ENCODE results near the gene ULK3. TPM values are rescaled to one million over a fixed set of nuclear protein-coding genes. Genes with fewer than 3 reads are reported as not detected.
A peak's percentile ranks its signal among the peaks of the same experiment; 100 is the strongest.

ULK3 gene
- total and polyA plus RNA-seq, 11 donors, result 22.6 to 39.3 (median 29.3) TPM

DNA sequence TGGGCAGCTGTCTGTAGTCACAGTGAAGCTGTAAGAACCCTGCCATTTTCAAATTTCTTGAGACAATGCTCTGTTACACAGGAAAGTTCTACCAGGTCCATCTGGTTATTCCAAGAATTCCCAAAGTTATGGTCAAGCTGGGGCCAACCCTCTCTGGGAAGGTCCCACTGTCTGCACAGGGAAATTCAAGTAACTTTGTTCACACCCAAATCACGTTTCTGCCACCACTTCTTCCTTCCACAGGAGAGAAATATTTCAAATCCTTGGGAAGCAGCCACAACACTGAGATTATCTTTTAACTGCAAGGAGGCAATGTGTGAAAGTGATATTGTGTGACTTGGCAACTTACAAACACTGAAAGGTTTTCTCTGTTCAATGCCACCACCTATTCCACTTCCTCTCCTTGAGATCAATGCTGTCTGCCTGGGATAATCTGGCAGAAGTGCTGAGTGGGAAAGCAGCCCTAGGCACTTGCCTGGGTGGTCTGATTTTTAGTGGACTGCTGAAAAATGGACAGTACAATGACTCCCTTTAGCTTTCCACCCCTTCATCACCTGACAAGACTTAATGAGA lies 24.6 kb upstream of the ULK3 start:
- TF ChIP-seq, protein P1, sequence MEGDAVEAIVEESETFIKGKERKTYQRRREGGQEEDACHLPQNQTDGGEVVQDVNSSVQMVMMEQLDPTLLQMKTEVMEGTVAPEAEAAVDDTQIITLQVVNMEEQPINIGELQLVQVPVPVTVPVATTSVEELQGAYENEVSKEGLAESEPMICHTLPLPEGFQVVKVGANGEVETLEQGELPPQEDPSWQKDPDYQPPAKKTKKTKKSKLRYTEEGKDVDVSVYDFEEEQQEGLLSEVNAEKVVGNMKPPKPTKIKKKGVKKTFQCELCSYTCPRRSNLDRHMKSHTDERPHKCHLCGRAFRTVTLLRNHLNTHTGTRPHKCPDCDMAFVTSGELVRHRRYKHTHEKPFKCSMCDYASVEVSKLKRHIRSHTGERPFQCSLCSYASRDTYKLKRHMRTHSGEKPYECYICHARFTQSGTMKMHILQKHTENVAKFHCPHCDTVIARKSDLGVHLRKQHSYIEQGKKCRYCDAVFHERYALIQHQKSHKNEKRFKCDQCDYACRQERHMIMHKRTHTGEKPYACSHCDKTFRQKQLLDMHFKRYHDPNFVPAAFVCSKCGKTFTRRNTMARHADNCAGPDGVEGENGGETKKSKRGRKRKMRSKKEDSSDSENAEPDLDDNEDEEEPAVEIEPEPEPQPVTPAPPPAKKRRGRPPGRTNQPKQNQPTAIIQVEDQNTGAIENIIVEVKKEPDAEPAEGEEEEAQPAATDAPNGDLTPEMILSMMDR (IDR thresholded peaks at IDR 0.05), result no peak
- TF ChIP-seq POLR2A (IDR thresholded peaks at IDR 0.05), result no peak
- ATAC-seq (no peak), DNase-seq (no peak)
- Histone ChIP-seq H3K4me1 (peaks cover 11 to 92% (median 63%) of the 10 kb centered on the region in 12 donors), H3K4me3 (no peak overlapping the region), H3K36me3 (peaks cover 0 to 15% (median 0%) of the 10 kb centered on the region in 9 donors), H3K9me3 (no peaks in the 10 kb centered on the region), H3K27me3 (no peaks in the 10 kb centered on the region), H3K27ac (peak overlapping the region in 11 of 12 donors; percentile 58 to 97 (median 79))
- intact Hi-C loops (cut with DNase I), result no loop called here
- 20 to 46% (median 32%) methylated on average over 1 of the region's 1 CpG for WGBS, 4 donors

DNA sequence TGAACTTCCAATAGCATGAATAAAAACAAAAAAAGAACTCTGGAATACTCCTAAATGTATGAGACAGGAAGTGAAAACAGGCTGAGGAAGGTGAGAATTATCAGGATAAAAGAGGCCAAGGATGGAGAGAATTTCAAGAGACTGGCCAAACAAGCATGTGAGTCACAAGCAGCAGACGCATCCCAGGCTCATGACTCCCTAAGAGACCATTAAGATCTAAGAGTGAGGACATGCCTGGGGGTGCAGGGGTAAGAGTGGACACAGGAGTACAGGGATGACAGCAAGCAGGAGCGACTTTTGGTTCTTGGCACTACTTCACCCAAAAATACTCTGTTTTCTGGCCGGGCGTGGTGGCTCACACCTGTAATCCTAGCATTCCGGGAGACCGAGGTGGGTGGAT lies 23.1 kb upstream of the ULK3 start:
- WGBS, 4 donors, result 68 to 80% (median 71%) methylated on average over 6 of the region's 6 CpGs
- intact Hi-C loops (cut with DNase I), result no loop called here
- H3K27ac ChIP-seq, result peak overlapping the region in 4 of 12 donors; percentile 20 to 81 (median 52)
- TF ChIP-seq, protein P1 (IDR thresholded peaks at IDR 0.05), result no peak
- TF ChIP-seq POLR2A (IDR thresholded peaks at IDR 0.05), result no peak
- H3K36me3 ChIP-seq, result peaks cover 0 to 15% (median 0%) of the 10 kb centered on the region in 9 donors
- no peak overlapping the region for H3K4me3 ChIP-seq
- H3K9me3 ChIP-seq, result no peaks in the 10 kb centered on the region
- no peaks in the 10 kb centered on the region for H3K27me3 ChIP-seq
- peaks cover 11 to 78% (median 50%) of the 10 kb centered on the region in 12 donors for H3K4me1 ChIP-seq
- ATAC-seq (no peak), DNase-seq (no peak)

DNA sequence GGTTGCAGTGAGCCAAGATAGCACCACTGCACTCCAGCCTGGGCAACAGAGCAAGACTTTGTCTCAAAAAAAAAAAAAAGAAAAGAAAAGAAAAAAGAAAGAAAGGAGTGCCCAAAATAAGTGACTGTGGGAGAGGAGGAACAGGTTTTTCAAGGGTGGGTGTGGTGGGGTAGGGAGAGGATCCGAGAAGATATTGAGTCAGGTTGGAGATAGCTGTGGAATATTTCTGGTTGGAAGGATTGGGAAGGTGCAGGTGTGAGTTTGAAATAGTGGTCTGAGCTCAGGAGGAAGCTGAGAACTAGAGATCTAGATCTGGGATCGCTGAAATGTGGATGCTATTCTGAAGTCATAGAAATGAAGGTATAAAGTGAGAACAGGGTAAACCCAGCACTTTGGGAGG lies 22.4 kb upstream of the ULK3 start:
- Histone ChIP-seq H3K4me1 (peaks cover 5 to 70% (median 42%) of the 10 kb centered on the region in 12 donors), H3K27ac (no peak overlapping the region), H3K27me3 (no peaks in the 10 kb centered on the region), H3K36me3 (peaks cover 0 to 15% (median 0%) of the 10 kb centered on the region in 9 donors), H3K4me3 (no peak overlapping the region), H3K9me3 (no peaks in the 10 kb centered on the region)
- TF ChIP-seq, protein P1 (IDR thresholded peaks at IDR 0.05), result no peak
- no peak for TF ChIP-seq POLR2A (IDR thresholded peaks at IDR 0.05)
- WGBS, 4 donors, result 89 to 99% (median 93%) methylated on average over 2 of the region's 2 CpGs
- ATAC-seq (no peak), DNase-seq (no peak)
- intact Hi-C loops (cut with DNase I), result no loop called here

DNA sequence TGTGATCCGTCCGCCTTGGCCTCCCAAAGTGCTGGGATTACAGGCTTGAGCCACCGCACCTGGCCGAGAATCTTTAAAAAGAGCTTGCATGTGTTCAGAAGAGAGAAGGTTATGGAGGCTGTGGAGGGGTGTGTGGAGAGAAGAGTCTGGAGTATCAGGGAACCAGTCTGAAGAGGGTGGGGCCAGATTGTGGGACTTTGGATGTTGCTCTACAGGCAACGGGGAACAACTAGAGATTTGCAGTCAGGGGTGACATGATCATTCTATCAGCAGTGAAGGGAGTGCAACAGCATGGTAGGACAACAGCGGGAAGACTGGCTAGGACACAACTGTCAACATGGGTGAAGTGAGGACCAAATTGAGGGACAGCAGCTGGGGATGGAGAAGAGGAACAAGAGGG lies 21.3 kb upstream of the ULK3 start:
- Histone ChIP-seq H3K27me3 (no peaks in the 10 kb centered on the region), H3K4me3 (no peak overlapping the region), H3K9me3 (no peaks in the 10 kb centered on the region), H3K4me1 (peaks cover 1 to 70% (median 37%) of the 10 kb centered on the region in 12 donors), H3K27ac (no peak overlapping the region), H3K36me3 (peaks cover 0 to 15% (median 0%) of the 10 kb centered on the region in 9 donors)
- DNase-seq (no peak), ATAC-seq (no peak)
- intact Hi-C loops (cut with DNase I), result no loop called here
- TF ChIP-seq, protein P1 (IDR thresholded peaks at IDR 0.05), result no peak
- no peak for TF ChIP-seq POLR2A (IDR thresholded peaks at IDR 0.05)
- 82 to 92% (median 88%) methylated on average over 6 of the region's 6 CpGs for WGBS, 4 donors

All from heart left ventricle (tissue), 16 donors.